Endothelial cell of umbilical vein (primary cell): ENCODE data around the gene DNAJC27.

Experiments used
- MAX ChIP-seq: IDR thresholded peaks from 2 replicates; pipeline ENCODE4 v1.6.1; 2011; ENCODE audit not compliant: insufficient read depth, insufficient read length
- MYC ChIP-seq: IDR thresholded peaks from one replicate; pipeline ENCODE4 v1.6.1; 2011; ENCODE audit warnings: mild to moderate bottlenecking, low read depth, low read length
- POLR2A ChIP-seq: IDR thresholded peaks from 2 replicates; pipeline ENCODE4 v1.6.1; 2012; ENCODE audit warnings: low read depth, mild to moderate bottlenecking, control low read depth, low read length
- POLR2AphosphoS5 ChIP-seq: IDR thresholded peaks from 2 replicates; pipeline ENCODE4 v1.6.1; 2012; ENCODE audit warnings: low read depth, mild to moderate bottlenecking, control low read depth, low read length, moderate library complexity; ENCODE audit not compliant: insufficient read depth
- TF ChIP-seq, protein P1 (sequence below), 2 donors: IDR thresholded peaks; 1 replicate in 1 of 2; 2 replicates in 1 of 2; pipeline ENCODE4 v1.5.1; 2011; ENCODE audit warnings: low read length in 2 of 2, mild to moderate bottlenecking in 2 of 2, moderate library complexity in 2 of 2, control low read depth in 1 of 2, inconsistent platforms in 1 of 2, low read depth in 1 of 2; ENCODE audit not compliant: insufficient read depth in 1 of 2; ENCODE audit errors: extremely low read depth in 1 of 2

DNA sequence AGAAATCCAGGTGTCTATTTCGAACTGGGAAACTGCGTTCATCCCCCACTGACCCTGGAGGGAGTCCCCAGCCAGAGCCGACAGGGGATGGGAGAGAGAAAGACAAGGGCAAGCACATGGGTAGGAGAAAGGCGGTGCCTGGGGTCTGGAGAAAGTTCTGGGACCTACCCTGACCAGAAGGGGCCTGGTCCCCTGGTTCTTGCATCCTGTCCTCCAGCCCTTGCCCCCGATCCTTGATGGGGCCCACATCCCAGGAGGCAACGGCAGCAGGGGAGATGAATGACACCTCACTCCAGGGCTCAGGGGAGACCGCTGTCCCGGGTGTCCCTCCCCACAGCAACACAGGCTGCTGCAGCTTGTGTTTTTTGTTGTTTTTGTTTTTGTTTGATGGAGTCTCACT, 56.6 kb downstream of the DNAJC27 start:
- TF ChIP-seq MYC (no peak), MAX (no peak), POLR2A (no peak), POLR2AphosphoS5 (no peak)
- TF ChIP-seq, protein P1, sequence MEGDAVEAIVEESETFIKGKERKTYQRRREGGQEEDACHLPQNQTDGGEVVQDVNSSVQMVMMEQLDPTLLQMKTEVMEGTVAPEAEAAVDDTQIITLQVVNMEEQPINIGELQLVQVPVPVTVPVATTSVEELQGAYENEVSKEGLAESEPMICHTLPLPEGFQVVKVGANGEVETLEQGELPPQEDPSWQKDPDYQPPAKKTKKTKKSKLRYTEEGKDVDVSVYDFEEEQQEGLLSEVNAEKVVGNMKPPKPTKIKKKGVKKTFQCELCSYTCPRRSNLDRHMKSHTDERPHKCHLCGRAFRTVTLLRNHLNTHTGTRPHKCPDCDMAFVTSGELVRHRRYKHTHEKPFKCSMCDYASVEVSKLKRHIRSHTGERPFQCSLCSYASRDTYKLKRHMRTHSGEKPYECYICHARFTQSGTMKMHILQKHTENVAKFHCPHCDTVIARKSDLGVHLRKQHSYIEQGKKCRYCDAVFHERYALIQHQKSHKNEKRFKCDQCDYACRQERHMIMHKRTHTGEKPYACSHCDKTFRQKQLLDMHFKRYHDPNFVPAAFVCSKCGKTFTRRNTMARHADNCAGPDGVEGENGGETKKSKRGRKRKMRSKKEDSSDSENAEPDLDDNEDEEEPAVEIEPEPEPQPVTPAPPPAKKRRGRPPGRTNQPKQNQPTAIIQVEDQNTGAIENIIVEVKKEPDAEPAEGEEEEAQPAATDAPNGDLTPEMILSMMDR (IDR thresholded peaks at IDR 0.05; ENCODE audit: extremely low read depth in 1 of 2, insufficient read depth in 1 of 2, low read depth in 1 of 2, low read length in 2 of 2): no peak
